ENCODE results near the gene BPI. TPM values are rescaled to one million over a fixed set of nuclear protein-coding genes. Genes with fewer than 3 reads are reported as not detected.

Gene BPI
- total RNA-seq, 1 experiment from 2014 or later = not detected

DNA sequence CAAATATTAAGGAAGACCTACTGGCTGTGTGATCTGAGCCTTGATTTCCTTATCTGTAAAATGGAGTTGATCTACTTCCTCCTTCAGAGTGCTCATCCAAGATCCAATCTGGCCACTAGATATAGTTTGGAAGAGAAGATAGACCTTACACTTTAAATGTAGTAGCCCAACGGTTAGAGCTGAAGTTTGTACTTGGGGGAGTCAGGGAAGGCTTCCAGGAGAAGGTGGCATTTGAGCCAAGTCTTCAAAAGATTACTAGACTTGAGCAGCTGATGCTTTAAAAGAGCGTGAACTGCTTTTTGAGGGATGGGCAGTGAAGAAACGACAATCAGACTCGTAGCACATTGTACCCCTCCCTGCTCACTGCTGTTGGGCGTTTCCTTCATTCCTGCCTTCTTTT, 45.9 kb downstream of the BPI start:
- H3K56ac ChIP-seq (ENCODE audit: insufficient read length, low read depth, low read length) = no peak overlapping the region
- H3T11ph ChIP-seq (ENCODE audit: low read length) = no peak overlapping the region
- H3K27me3 ChIP-seq (ENCODE audit: insufficient read depth, low read length) = no peaks in the 10 kb centered on the region
- no peak overlapping the region for H4K91ac ChIP-seq (ENCODE audit: insufficient read length, low read depth, low read length)
- no CpG with 5 or more reads among the region's 5 CpGs for WGBS (ENCODE audit: extremely low coverage, insufficient read length, low lambda C conversion rate)
- H3K79me2 ChIP-seq (ENCODE audit: insufficient read depth, low read length) = no peaks in the 10 kb centered on the region
- no peak overlapping the region for H2BK20ac ChIP-seq (ENCODE audit: low read depth, low read length, poor library complexity, severe bottlenecking)
- no peak overlapping the region for H3K4ac ChIP-seq (ENCODE audit: low read depth, low read length)
- H3K4me3 Mint-ChIP-seq = no peak overlapping the region
- H3K27ac Mint-ChIP-seq = no peak overlapping the region
- H3K9ac ChIP-seq (ENCODE audit: extremely low read depth, insufficient read length, low read length) = no peak overlapping the region
- H2BK12ac ChIP-seq (ENCODE audit: insufficient read length, low read depth, low read length) = no peak overlapping the region
- no peak overlapping the region for H2AK5ac ChIP-seq (ENCODE audit: insufficient read length, low read length)
- no peaks in the 10 kb centered on the region for H3K79me1 ChIP-seq (ENCODE audit: insufficient read depth, low read depth, low read length, poor library complexity, severe bottlenecking)
- H4K20me1 ChIP-seq (ENCODE audit: control insufficient read depth, insufficient read depth, insufficient read length) = no peaks in the 10 kb centered on the region
- no peak overlapping the region for H3K27ac ChIP-seq (ENCODE audit: insufficient read length, low read depth, low read length)
- no peak overlapping the region for H3K18ac ChIP-seq (ENCODE audit: insufficient read length, low read depth, low read length)
- no peaks in the 10 kb centered on the region for H3K36me3 Mint-ChIP-seq (ENCODE audit: insufficient read depth in 1 of 3, low read depth in 3 of 3)
- peaks cover 5% of the 10 kb centered on the region; the same call in 1 of the 2 replicates for H3K4me1 ChIP-seq (ENCODE audit: insufficient read depth, low read length)
- H3K27me3 Mint-ChIP-seq (ENCODE audit: low read depth) = no peaks in the 10 kb centered on the region; the same call in 1 of the 2 replicates
- no peaks in the 10 kb centered on the region for H3K9me3 Mint-ChIP-seq
- no peak overlapping the region for H4K8ac ChIP-seq (replicated peaks; ENCODE audit: insufficient read length, low read depth, low read length)
- H2BK15ac ChIP-seq (ENCODE audit: low read depth, low read length) = no peak overlapping the region
- H3K4me1 Mint-ChIP-seq = peaks cover 28 to 35% of the 10 kb centered on the region in 2 experiments
- H3K23ac ChIP-seq (ENCODE audit: insufficient read length, low read depth, low read length) = no peak overlapping the region
- no peak overlapping the region for H3K14ac ChIP-seq (ENCODE audit: insufficient read depth, low read length)
- no peak for DNase-seq
- no peaks in the 10 kb centered on the region for H3K23me2 ChIP-seq (ENCODE audit: insufficient read length, low read depth, low read length, poor library complexity, severe bottlenecking)
- TF ChIP-seq, protein P1, sequence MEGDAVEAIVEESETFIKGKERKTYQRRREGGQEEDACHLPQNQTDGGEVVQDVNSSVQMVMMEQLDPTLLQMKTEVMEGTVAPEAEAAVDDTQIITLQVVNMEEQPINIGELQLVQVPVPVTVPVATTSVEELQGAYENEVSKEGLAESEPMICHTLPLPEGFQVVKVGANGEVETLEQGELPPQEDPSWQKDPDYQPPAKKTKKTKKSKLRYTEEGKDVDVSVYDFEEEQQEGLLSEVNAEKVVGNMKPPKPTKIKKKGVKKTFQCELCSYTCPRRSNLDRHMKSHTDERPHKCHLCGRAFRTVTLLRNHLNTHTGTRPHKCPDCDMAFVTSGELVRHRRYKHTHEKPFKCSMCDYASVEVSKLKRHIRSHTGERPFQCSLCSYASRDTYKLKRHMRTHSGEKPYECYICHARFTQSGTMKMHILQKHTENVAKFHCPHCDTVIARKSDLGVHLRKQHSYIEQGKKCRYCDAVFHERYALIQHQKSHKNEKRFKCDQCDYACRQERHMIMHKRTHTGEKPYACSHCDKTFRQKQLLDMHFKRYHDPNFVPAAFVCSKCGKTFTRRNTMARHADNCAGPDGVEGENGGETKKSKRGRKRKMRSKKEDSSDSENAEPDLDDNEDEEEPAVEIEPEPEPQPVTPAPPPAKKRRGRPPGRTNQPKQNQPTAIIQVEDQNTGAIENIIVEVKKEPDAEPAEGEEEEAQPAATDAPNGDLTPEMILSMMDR (conservative IDR thresholded peaks at IDR 0.05) = no peak
- no peak overlapping the region for H3K4me2 ChIP-seq (ENCODE audit: insufficient read depth, insufficient read length, low read length)
- H3K9me3 ChIP-seq (ENCODE audit: control insufficient read depth, low read depth, low read length) = no peaks in the 10 kb centered on the region
- no peak overlapping the region for H2AFZ ChIP-seq (ENCODE audit: low read length)
- H2BK5ac ChIP-seq (ENCODE audit: insufficient read length, low read length) = no peak overlapping the region
- H4K5ac ChIP-seq (ENCODE audit: insufficient read length, low read depth, low read length) = no peak overlapping the region
- no peak overlapping the region for H2BK120ac ChIP-seq (ENCODE audit: low read depth, low read length, poor library complexity, severe bottlenecking)
